Measurements from ENCODE around the gene ILKAP. TPM values are rescaled to one million over a fixed set of nuclear protein-coding genes. Genes with fewer than 3 reads are reported as not detected.
A peak's percentile ranks its signal among the peaks of the same experiment; 100 is the strongest.

The ILKAP gene
- total RNA-seq, 1 experiment from 2014 or later: 53.4 TPM

DNA sequence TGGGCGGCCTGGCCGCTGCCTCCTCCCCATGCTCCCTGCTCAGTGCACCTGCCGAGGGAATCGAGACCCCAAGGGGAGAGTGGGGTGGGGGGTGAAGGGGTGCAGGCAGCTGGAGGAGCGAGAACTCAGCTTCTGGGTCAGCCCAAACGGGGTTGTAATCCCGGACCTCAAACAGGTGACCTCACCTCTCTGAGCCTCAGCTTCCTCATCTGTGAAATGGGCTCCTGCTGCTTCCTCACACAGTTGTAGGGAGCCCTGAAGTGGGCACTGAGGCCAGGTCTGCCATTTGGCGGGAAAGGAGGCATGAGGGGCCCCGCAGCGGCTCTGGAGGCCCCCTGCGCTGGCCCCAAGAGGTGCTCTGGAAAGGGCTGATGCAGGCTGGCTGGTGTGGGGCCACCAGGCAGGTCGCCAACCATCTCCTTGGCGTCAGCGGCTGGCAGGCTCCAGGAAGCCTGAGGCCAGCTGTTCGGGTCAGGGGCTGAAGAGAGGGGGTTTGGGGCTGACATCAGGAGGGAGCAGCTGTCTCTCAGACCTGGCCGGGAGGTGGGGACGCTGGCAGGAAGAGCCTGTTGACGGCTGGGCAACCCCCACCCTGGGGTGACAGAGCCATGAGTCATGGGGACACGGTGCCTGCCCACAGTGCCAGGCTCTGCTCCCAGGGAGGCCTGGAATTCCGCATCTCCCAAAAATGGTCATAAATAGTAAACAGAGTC is 60.1 kb downstream of the ILKAP start:
- H3K4me3 ChIP-seq (replicated peaks in 1 of 2; ENCODE audit: low read depth in 1 of 2, low read length in 2 of 2): peak overlapping the region in 1 of 2 experiments; percentile 28; a peak in 2 of 4 replicates
- H3K79me2 ChIP-seq (ENCODE audit: insufficient read depth, low read length): no peaks in the 10 kb centered on the region
- ChIA-PET CTCF (no interaction called here), POLR2A (no interaction called here), RAD21 (ENCODE audit: low non-redundant PET in 1 of 2, low total read pairs in 2 of 2, uncharacterized antibody in 2 of 2, unreplicated experiment in 2 of 2) (no interaction called here)
- no peaks in the 10 kb centered on the region for H4K20me1 ChIP-seq (ENCODE audit: insufficient read depth)
- no peaks in the 10 kb centered on the region for H3K9me2 ChIP-seq (ENCODE audit: insufficient read depth)
- H3K36me3 ChIP-seq (ENCODE audit: control insufficient read depth in 1 of 2, insufficient read depth in 2 of 2, low read length in 2 of 2): no peaks in the 10 kb centered on the region
- H3K9ac ChIP-seq (ENCODE audit: low read length): peak overlapping the region; percentile 24
- H3K4me1 ChIP-seq (ENCODE audit: control insufficient read depth in 1 of 2, insufficient read depth in 2 of 2, low read length in 2 of 2): peaks cover 47 to 80% of the 10 kb centered on the region in 2 experiments
- ATAC-seq (peak; percentile 63), DNase-seq (ENCODE audit: low read depth, low spot score) (peak; percentile 54)
- TF ChIP-seq ZNF274 (IDR thresholded peaks at IDR 0.05; ENCODE audit: low read depth, low read length) (no peak), POLR2A (IDR thresholded peaks at IDR 0.05; ENCODE audit: borderline replicate concordance, extremely low read depth, insufficient read depth, insufficient read length) (no peak), POLR2AphosphoS5 (IDR thresholded peaks at IDR 0.05; ENCODE audit: low read depth, low read length) (peak; percentile 34; the same call in 1 of the 2 replicates)
- TF ChIP-seq, protein P1, sequence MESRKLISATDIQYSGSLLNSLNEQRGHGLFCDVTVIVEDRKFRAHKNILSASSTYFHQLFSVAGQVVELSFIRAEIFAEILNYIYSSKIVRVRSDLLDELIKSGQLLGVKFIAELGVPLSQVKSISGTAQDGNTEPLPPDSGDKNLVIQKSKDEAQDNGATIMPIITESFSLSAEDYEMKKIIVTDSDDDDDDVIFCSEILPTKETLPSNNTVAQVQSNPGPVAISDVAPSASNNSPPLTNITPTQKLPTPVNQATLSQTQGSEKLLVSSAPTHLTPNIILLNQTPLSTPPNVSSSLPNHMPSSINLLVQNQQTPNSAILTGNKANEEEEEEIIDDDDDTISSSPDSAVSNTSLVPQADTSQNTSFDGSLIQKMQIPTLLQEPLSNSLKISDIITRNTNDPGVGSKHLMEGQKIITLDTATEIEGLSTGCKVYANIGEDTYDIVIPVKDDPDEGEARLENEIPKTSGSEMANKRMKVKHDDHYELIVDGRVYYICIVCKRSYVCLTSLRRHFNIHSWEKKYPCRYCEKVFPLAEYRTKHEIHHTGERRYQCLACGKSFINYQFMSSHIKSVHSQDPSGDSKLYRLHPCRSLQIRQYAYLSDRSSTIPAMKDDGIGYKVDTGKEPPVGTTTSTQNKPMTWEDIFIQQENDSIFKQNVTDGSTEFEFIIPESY (IDR thresholded peaks at IDR 0.05; ENCODE audit: extremely low read depth, insufficient replicate concordance, low read length): peak; percentile 53
- H3K9me3 ChIP-seq (ENCODE audit: control insufficient read depth in 1 of 2, insufficient read depth in 1 of 2, low read depth in 1 of 2, low read length in 2 of 2): no peaks in the 10 kb centered on the region
- intact Hi-C loops (cut with micrococcal nuclease): no loop called here
- peak overlapping the region; percentile 76 for H3K4me2 ChIP-seq (ENCODE audit: low read length)
- BruUV-seq (replicated peaks): no TSS peak
- peak overlapping the region; percentile 26; the same call in 1 of the 2 replicates for H3K27ac ChIP-seq (ENCODE audit: low read depth, low read length)
- no peak overlapping the region for H2AFZ ChIP-seq (ENCODE audit: low read depth, low read length, poor library complexity, severe bottlenecking)
- H3K27me3 ChIP-seq (ENCODE audit: insufficient read depth, low read length): no peaks in the 10 kb centered on the region
